Measurements from ENCODE around the gene ARHGAP26. TPM values are rescaled to one million over a fixed set of nuclear protein-coding genes. Genes with fewer than 3 reads are reported as not detected.

The ARHGAP26 gene
- total RNA-seq, 1 experiment from 2014 or later = 79.8 TPM

DNA sequence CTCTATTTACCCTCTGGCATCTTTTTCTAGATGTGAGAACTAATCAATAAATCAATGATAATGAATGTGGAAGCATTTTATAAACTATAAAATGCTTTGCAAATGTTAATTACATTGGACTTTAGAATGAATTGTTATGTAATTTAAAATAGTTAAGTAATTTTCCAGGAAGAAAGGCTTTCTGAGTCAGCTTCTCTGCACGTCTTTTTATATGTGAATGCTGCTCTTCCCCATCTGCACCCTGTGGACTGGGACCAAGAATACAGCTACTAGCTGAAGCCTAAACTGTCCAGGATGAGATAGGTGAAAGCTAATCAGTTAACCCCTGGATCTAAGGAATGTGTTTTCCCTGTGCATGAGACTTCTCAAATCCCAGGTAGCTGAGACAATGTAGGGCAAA is 340.4 kb downstream of the ARHGAP26 start:
- Mint-ChIP-seq H3K27me3 (ENCODE audit: insufficient read depth, unreplicated experiment) (no peaks in the 10 kb centered on the region), H3K27ac (ENCODE audit: unreplicated experiment) (no peak overlapping the region), H3K4me3 (ENCODE audit: unreplicated experiment) (no peak overlapping the region), H3K9me3 (ENCODE audit: unreplicated experiment) (no peaks in the 10 kb centered on the region), H3K36me3 (ENCODE audit: insufficient read depth, unreplicated experiment) (peaks cover 16% of the 10 kb centered on the region), H3K4me1 (ENCODE audit: low read depth, unreplicated experiment) (no peaks in the 10 kb centered on the region)
- TF ChIP-seq, protein P1, sequence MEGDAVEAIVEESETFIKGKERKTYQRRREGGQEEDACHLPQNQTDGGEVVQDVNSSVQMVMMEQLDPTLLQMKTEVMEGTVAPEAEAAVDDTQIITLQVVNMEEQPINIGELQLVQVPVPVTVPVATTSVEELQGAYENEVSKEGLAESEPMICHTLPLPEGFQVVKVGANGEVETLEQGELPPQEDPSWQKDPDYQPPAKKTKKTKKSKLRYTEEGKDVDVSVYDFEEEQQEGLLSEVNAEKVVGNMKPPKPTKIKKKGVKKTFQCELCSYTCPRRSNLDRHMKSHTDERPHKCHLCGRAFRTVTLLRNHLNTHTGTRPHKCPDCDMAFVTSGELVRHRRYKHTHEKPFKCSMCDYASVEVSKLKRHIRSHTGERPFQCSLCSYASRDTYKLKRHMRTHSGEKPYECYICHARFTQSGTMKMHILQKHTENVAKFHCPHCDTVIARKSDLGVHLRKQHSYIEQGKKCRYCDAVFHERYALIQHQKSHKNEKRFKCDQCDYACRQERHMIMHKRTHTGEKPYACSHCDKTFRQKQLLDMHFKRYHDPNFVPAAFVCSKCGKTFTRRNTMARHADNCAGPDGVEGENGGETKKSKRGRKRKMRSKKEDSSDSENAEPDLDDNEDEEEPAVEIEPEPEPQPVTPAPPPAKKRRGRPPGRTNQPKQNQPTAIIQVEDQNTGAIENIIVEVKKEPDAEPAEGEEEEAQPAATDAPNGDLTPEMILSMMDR (IDR thresholded peaks at IDR 0.05; ENCODE audit: insufficient read depth in 1 of 2, low read depth in 1 of 2, low read length in 1 of 2, severe bottlenecking in 1 of 2, unreplicated experiment in 1 of 2) = no peak
- Histone ChIP-seq H3K36me3 (ENCODE audit: control insufficient read depth, insufficient read depth, low read length) (no peaks in the 10 kb centered on the region), H3K27me3 (replicated peaks; ENCODE audit: control insufficient read depth, insufficient read depth, low read length) (no peaks in the 10 kb centered on the region), H3K9me3 (no peaks in the 10 kb centered on the region), H3K4me3 (ENCODE audit: low read depth, low read length) (no peak overlapping the region), H3K4me1 (peaks cover 8% of the 10 kb centered on the region)
- intact Hi-C loops (cut with micrococcal nuclease; ENCODE audit: unreplicated experiment) = no loop called here
- no peak for DNase-seq
- CTCF ChIA-PET = no interaction called here
- no TSS peak for BruUV-seq (replicated peaks)
- POLR2A ChIA-PET = no interaction called here

DNA sequence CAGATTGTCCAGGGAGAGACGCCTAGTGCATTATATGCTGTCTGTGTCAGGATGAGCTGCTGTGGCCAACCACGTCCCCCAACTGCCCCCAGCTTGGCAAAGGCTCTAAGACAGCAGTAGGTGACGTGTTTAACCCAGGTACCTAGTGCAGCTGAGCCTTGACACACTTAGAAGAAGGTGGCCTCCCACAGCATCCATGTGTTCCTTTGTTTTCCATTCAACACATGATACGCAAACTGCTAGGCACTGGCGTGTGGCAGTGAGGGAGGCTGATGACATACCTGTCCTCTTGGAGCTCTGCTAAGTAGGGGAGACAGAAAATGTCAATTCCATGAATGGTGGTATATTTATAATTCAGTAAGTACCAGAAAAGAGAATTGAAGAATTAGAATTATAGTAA is 341.6 kb downstream of the ARHGAP26 start:
- no TSS peak for BruUV-seq (replicated peaks)
- TF ChIP-seq, protein P1 (IDR thresholded peaks at IDR 0.05; ENCODE audit: insufficient read depth in 1 of 2, low read depth in 1 of 2, low read length in 1 of 2, severe bottlenecking in 1 of 2, unreplicated experiment in 1 of 2) = no peak
- CTCF ChIA-PET = no interaction called here
- no peaks in the 10 kb centered on the region for H3K36me3 ChIP-seq (ENCODE audit: control insufficient read depth, insufficient read depth, low read length)
- no peak overlapping the region for H3K4me3 ChIP-seq (ENCODE audit: low read depth, low read length)
- H3K4me1 ChIP-seq = peaks cover 8% of the 10 kb centered on the region
- Mint-ChIP-seq H3K9me3 (ENCODE audit: unreplicated experiment) (no peaks in the 10 kb centered on the region), H3K4me1 (ENCODE audit: low read depth, unreplicated experiment) (no peaks in the 10 kb centered on the region), H3K27ac (ENCODE audit: unreplicated experiment) (no peak overlapping the region), H3K4me3 (ENCODE audit: unreplicated experiment) (no peak overlapping the region), H3K36me3 (ENCODE audit: insufficient read depth, unreplicated experiment) (peaks cover 16% of the 10 kb centered on the region), H3K27me3 (ENCODE audit: insufficient read depth, unreplicated experiment) (no peaks in the 10 kb centered on the region)
- H3K27me3 ChIP-seq (replicated peaks; ENCODE audit: control insufficient read depth, insufficient read depth, low read length) = no peaks in the 10 kb centered on the region
- intact Hi-C loops (cut with micrococcal nuclease; ENCODE audit: unreplicated experiment) = no loop called here
- POLR2A ChIA-PET = no interaction called here
- DNase-seq = no peak
- H3K9me3 ChIP-seq = no peaks in the 10 kb centered on the region

DNA sequence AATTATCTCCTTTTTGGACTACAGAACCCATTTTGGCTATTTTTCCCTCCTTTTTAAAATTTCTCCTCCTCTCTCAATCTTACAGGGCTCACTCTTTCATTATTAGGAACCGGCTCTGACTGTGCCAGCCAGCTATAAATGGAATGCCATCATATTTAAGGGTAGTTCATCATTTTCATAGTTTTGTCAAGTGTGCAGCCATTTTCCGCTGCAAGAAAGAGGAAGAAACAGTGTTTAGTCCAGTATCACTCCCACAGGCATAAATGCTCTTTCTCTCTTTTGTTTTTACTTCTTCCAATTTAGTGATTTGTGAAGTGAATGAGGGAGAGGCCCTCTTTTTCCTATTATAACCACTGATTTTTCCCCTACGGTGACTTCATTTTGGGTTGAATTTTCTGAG is 343.3 kb downstream of the ARHGAP26 start:
- TF ChIP-seq, protein P1 (IDR thresholded peaks at IDR 0.05; ENCODE audit: insufficient read depth in 1 of 2, low read depth in 1 of 2, low read length in 1 of 2, severe bottlenecking in 1 of 2, unreplicated experiment in 1 of 2) = no peak
- CTCF ChIA-PET = no interaction called here
- Mint-ChIP-seq H3K36me3 (ENCODE audit: insufficient read depth, unreplicated experiment) (peaks cover 22% of the 10 kb centered on the region), H3K27ac (ENCODE audit: unreplicated experiment) (no peak overlapping the region), H3K9me3 (ENCODE audit: unreplicated experiment) (no peaks in the 10 kb centered on the region), H3K27me3 (ENCODE audit: insufficient read depth, unreplicated experiment) (no peaks in the 10 kb centered on the region), H3K4me3 (ENCODE audit: unreplicated experiment) (no peak overlapping the region), H3K4me1 (ENCODE audit: low read depth, unreplicated experiment) (no peaks in the 10 kb centered on the region)
- no peak for DNase-seq
- no peak overlapping the region for H3K4me3 ChIP-seq (ENCODE audit: low read depth, low read length)
- intact Hi-C loops (cut with micrococcal nuclease; ENCODE audit: unreplicated experiment) = no loop called here
- POLR2A ChIA-PET = no interaction called here
- H3K27me3 ChIP-seq (replicated peaks; ENCODE audit: control insufficient read depth, insufficient read depth, low read length) = no peaks in the 10 kb centered on the region
- no TSS peak for BruUV-seq (replicated peaks)
- peaks cover 7% of the 10 kb centered on the region for H3K4me1 ChIP-seq
- no peaks in the 10 kb centered on the region for H3K9me3 ChIP-seq
- no peaks in the 10 kb centered on the region for H3K36me3 ChIP-seq (ENCODE audit: control insufficient read depth, insufficient read depth, low read length)
